SK-N-SH (cell line): ENCODE results near the gene ADAP1.

Experiments used
- TF ChIP-seq, protein P1 (sequence below): IDR thresholded peaks from 2 replicates; pipeline ENCODE4 v1.6.1; 2012; ENCODE audit warnings: mild to moderate bottlenecking, low read depth, low read length, moderate library complexity
- TF ChIP-seq, protein P2 (sequence below): fragments of 200-600 bp; sonication (generic); IDR thresholded peaks from 2 replicates; pipeline ENCODE4 v1.6.1; 2017; ENCODE audit warnings: antibody characterized with exemption, mild to moderate bottlenecking, moderate library complexity

DNA sequence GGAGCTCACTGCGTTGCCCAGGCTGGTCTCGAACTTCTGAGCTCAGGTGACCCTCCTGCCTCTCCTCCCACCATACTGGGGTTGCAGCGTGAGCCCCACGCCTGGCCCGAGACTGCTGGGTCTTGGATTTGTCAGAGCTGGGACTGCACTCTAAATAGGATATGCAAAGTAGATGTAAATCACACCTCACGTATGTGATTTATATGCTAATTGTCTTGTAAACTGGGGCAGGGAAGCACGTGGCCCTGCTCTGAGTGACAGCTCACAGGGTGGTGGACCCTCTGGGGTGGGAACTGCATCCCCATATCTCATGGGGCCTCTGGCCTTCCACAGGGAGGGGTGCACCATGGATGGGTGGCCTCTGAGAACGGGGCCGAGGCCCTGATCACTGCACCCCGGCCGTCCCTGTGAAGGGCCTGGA, 44.0 kb downstream of the ADAP1 start:
- TF ChIP-seq, protein P1, sequence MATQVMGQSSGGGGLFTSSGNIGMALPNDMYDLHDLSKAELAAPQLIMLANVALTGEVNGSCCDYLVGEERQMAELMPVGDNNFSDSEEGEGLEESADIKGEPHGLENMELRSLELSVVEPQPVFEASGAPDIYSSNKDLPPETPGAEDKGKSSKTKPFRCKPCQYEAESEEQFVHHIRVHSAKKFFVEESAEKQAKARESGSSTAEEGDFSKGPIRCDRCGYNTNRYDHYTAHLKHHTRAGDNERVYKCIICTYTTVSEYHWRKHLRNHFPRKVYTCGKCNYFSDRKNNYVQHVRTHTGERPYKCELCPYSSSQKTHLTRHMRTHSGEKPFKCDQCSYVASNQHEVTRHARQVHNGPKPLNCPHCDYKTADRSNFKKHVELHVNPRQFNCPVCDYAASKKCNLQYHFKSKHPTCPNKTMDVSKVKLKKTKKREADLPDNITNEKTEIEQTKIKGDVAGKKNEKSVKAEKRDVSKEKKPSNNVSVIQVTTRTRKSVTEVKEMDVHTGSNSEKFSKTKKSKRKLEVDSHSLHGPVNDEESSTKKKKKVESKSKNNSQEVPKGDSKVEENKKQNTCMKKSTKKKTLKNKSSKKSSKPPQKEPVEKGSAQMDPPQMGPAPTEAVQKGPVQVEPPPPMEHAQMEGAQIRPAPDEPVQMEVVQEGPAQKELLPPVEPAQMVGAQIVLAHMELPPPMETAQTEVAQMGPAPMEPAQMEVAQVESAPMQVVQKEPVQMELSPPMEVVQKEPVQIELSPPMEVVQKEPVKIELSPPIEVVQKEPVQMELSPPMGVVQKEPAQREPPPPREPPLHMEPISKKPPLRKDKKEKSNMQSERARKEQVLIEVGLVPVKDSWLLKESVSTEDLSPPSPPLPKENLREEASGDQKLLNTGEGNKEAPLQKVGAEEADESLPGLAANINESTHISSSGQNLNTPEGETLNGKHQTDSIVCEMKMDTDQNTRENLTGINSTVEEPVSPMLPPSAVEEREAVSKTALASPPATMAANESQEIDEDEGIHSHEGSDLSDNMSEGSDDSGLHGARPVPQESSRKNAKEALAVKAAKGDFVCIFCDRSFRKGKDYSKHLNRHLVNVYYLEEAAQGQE = no peak
- TF ChIP-seq, protein P2, sequence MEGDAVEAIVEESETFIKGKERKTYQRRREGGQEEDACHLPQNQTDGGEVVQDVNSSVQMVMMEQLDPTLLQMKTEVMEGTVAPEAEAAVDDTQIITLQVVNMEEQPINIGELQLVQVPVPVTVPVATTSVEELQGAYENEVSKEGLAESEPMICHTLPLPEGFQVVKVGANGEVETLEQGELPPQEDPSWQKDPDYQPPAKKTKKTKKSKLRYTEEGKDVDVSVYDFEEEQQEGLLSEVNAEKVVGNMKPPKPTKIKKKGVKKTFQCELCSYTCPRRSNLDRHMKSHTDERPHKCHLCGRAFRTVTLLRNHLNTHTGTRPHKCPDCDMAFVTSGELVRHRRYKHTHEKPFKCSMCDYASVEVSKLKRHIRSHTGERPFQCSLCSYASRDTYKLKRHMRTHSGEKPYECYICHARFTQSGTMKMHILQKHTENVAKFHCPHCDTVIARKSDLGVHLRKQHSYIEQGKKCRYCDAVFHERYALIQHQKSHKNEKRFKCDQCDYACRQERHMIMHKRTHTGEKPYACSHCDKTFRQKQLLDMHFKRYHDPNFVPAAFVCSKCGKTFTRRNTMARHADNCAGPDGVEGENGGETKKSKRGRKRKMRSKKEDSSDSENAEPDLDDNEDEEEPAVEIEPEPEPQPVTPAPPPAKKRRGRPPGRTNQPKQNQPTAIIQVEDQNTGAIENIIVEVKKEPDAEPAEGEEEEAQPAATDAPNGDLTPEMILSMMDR = no peak
